NCI-H345 treated with DMSO at 0.1 percent for 48 hours (cell line): Measurements from ENCODE around the gene FSTL4.
"Not testable (repeated sequence)": the region's sequence is repeated elsewhere in the genome, so short reads cannot be mapped to it uniquely, and the experiment has no call there.

ENCODE experiments used
- DNase-seq: peaks from one replicate; lab custom pipeline; 2025; ENCODE audit not compliant: unreplicated experiment; lab: John Stamatoyannopoulos, UW

The FSTL4 gene

DNA sequence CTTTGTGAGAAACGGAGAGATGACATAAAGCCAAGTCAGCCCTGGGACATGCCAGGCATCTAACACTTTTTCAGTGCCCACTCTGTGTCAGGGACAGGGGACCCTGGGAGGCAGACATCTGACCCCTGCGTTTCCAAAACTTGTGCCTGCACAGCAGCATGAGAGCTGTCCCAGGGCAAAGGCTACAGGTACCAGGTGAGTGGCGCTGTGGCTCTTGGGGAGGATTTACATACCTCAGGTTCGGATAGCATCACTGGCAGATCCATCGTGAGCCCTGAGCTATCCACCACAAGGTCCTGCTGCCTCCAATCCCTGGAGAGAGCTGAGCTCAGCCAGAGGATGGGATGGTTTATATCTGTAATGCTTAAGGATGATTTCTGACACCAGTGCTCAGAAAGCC is 52.4 kb downstream of the FSTL4 start:
- no peak for DNase-seq

GRCh38 chr5:133556551-133556950 is 55.8 kb downstream of the FSTL4 start:
- no peak for DNase-seq

GRCh38 chr5:133554279-133554678 is 58.1 kb downstream of the FSTL4 start:
- no peak for DNase-seq

DNA sequence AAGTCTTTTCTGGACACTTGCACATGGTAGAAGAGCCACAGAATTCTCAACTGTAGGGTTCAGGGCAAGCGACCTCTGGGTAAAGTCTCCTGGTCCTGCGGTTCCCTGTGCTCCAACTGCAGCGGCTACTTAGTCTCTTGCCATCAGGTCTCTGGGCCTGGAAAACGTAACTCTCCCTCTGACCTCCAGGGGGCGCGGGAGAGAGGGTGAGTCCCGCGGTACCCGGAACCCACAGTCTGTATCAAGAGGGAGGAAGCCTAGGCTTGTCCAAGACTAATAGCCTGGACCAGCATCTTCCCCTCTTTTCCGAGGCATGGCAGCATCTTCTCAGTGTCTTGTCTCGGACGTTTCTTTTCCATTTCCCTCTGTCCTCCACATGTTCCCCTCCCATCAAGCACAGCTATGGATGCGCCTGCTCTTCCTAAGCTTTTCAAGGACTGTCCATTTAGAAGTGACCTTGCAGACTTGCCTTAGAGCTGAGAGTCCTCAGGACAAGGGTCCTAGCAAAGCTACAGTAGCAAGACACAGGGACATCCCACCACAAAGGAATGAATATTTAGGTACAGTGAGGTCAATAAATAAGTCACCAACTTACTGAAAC is 59.3 kb downstream of the FSTL4 start:
- DNase-seq = no peak

DNA sequence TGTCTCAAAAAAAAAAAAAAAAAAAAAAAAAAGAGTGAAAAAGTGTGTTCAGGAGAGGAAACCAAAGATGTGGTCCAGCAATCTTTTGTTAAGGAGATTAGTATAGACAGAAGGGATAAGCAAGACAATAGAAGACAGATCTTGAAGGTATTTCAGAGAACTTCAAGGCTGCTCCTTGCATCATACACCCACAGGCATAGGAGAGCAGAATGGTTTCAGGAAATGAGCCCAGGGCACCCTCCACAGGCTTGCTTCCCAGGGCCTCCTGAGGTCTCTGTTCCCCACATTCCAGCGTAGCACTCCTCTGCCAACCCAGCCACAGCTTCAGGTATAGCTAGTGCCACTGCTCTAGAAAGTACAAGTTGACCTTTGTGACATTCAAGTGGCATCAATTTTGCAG is 65.8 kb downstream of the FSTL4 start:
- no peak for DNase-seq

GRCh38 chr5:133544346-133544745 is 68.0 kb downstream of the FSTL4 start:
- no peak for DNase-seq

DNA sequence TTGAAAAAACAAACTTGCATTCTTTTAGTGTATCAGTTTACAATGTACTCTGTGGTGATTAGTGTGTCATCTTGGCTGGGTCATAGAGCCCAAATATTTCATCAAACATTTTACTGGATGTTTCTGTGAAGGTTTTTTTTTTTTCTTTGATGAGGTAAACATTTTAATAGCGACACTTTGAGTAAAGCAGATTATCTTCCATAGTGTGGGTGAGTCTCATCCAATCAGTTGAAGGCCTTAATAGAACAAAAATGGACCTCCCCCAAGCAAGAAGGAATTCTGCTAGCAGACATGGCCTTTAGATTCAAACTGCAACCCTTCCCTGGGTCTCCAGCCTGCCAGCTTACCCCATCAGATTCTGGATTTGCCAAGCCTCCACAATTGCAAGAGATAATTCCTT is 72.5 kb downstream of the FSTL4 start:
- no peak for DNase-seq

DNA sequence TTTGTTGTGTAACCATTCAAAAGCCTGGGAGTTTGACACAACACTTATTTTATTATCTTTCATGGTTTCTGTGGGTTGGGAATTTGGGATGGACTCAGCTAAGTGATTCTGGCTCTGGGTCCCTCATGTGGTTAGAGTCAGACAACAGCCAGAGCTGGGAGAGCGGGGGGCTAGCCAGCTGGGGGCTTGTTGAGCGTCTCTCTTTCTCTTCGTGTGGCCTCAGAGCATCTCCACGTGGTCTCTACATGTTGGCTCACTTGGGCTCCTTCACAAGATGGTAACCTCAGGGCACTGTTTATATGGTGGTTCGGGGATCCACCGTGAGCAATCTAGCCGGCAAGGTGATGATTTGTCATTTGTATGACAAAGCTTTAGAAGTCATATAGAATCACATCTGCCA is 73.6 kb downstream of the FSTL4 start:
- DNase-seq = no peak

DNA sequence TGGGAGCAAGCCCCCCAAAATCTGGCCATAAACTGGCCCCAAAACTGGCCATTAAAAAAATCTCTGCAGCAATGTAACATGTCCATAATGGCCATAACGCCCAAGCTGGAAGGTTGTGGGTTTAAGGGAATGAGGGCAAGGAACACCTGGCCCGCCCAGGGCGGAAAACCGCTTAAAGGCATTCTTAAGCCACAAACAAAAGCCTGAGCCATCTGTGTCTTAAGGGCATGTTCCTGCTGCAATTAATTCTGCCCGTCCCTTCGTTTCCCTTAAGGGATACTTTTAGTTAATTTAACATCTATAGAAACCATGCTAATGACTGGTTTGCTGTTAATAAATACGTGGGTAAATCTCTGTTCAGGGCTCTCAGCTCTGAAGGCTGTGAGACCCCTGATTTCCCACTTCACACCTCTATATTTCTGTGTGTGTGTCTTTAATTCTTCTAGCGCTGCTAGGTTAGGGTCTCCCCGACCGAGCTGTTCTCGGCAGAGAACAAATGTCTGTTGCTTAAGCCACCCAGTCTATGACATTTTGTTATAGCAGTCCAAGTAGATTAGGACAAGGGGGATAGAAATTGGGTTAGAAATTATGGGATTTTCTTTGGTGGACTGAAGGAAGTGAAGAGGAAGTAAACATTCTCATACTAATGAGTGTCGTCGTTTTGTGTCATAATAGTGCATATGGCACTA is 77.0 kb downstream of the FSTL4 start:
- DNase-seq = not testable (repeated sequence)

- no peak for DNase-seq
These were observed 77.8 kb downstream of the FSTL4 start for GRCh38 chr5:133534566-133534965.

GRCh38 chr5:133533541-133533940 is 78.8 kb downstream of the FSTL4 start:
- no peak for DNase-seq

- DNase-seq = no peak
These were observed 80.7 kb downstream of the FSTL4 start for GRCh38 chr5:133531594-133531993.

DNA sequence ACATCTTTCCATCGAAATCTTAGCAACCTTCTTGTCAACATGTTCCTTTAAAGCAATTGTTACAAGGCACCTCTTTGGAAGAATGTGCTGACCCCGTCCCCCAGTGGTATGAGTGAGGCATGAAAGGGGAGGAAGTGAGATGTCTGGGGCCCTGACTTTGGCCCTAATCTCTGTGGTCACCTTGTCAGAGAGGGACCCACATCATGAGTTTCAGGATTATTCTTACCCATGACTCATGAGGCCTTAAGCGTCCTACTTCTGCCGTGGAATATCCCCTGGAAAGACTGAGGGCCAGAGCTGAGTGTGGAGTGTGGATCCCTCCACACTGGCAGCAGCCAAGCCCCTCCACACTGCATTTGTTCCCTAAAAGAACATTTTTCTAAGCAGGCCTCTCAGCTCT is 81.2 kb downstream of the FSTL4 start:
- no peak for DNase-seq

GRCh38 chr5:133530270-133530669 is 82.1 kb downstream of the FSTL4 start:
- no peak for DNase-seq

- no peak for DNase-seq
These were observed 83.5 kb downstream of the FSTL4 start for GRCh38 chr5:133528841-133529240.

- no peak for DNase-seq
These were observed 85.0 kb downstream of the FSTL4 start for GRCh38 chr5:133527311-133527710.

GRCh38 chr5:133526368-133526767 is 86.0 kb downstream of the FSTL4 start:
- DNase-seq = no peak

DNA sequence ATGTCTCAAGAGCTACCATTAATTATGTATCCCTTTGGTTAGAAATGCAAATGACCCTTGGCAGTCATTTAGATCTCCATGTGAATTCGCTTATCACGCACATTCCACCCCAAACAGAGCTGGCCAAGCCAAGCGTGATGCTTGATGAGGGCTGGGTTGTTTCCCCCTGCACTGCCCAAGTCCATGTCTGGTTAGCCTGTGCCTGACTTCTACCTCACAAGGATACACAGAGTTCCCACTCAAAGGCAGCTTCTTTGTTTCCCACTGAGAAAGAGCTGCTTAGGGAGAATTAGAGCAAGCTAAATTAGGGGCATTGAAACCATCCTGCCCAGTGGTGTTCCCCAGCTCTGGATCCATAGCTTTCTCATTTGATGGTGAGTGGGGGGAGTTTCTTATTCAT is 87.2 kb downstream of the FSTL4 start:
- DNase-seq = no peak

- no peak for DNase-seq
These were observed 87.7 kb downstream of the FSTL4 start for GRCh38 chr5:133524666-133525065.

DNA sequence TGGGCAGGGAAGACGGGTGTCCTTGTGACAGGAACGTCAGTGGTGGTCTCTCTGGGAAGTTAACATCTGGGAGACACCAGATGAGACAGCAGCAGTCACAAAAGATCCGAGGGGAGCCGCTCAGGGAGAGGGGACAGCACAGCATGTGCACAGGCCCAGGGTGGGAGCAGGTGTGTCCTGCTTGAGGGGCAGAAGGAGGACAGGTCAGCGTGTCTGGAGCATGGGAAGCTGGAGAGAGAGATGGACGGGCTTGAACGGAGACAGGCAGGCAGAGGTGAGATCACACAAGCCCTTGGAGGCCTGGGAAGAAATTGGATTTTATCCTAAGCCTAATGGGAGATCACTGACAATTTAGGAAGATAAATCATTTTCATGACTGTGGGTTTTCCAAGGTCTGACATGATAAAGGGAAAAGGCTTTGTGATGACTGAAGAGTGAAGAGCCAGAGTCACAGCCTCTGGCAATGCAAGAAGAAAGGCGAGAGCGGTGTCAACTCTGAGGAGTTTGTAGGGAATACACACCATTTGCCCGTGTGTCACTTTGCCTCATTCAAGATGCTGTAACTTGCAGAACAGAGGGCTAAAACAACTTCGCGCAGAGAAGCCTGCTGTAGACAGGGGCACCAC is 88.3 kb downstream of the FSTL4 start:
- DNase-seq = no peak

GRCh38 chr5:133523013-133523658 is 89.2 kb downstream of the FSTL4 start:
- DNase-seq = no peak

DNA sequence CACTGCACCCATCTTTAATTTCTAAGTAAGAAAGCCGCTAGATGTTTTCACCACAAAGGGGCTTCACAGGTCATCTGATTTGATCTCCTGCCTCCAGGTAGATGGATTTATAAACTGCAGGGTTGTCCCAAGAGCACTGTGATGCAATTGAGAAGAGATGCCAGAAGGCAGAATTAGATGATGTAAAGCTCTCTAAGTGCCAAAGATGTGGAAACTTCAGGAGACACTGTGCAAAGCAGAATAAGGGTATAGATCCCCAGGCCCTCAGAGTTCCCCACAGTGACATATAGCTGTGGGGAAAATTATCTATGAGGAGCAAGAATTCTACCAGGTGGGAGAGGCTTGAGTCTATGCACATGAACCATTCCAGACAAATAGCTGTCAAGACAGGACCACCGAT is 90.5 kb downstream of the FSTL4 start:
- no peak for DNase-seq
